Neural progenitor cell (in vitro differentiated cells): ENCODE measurements around the gene TAS2R46. TPM values are rescaled to one million over a fixed set of nuclear protein-coding genes. Genes with fewer than 3 reads are reported as not detected.
"Not testable (repeated sequence)": the region's sequence is repeated elsewhere in the genome, so short reads cannot be mapped to it uniquely, and the experiment has no call there.

Experiments
- DNase-seq: peaks from one replicate; pipeline ENCODE4 v3.0.0-alpha.2; 2016; ENCODE audit warnings: low spot score
- H2AFZ ChIP-seq: fragments of 200-600 bp; sonication (generic); replicated peaks from 2 replicates; pipeline ENCODE4 v1.6.1; 2016; ENCODE audit warnings: antibody characterized with exemption
- H3F3A ChIP-seq: fragments of 200-600 bp; sonication (generic); 2 replicates; pipeline ENCODE4 v1.6.1; 2016; ENCODE audit warnings: antibody characterized with exemption, low read depth
- H3K27ac ChIP-seq: fragments of 200-600 bp; sonication (generic); 2 replicates; pipeline ENCODE4 v1.5.1; 2016; ENCODE audit warnings: mild to moderate bottlenecking
- H3K27me3 ChIP-seq: fragments of 200-600 bp; sonication (generic); 2 replicates; pipeline ENCODE4 v1.6.1; 2016; ENCODE audit warnings: mild to moderate bottlenecking, moderate library complexity
- H3K36me3 ChIP-seq: fragments of 200-600 bp; sonication (generic); 2 replicates; pipeline ENCODE4 v1.5.1; 2016
- H3K4me1 ChIP-seq: fragments of 200-600 bp; sonication (generic); 2 replicates; pipeline ENCODE4 v1.6.1; 2016; ENCODE audit warnings: mixed run types
- H3K4me2 ChIP-seq: fragments of 200-600 bp; sonication (generic); 2 replicates; pipeline ENCODE4 v1.6.1; 2016
- H3K4me3 ChIP-seq: fragments of 200-600 bp; sonication (generic); 2 replicates; pipeline ENCODE4 v1.5.1; 2016
- H3K79me2 ChIP-seq: fragments of 200-600 bp; sonication (generic); 2 replicates; pipeline ENCODE4 v1.6.1; 2016; ENCODE audit warnings: low read depth
- H3K9ac ChIP-seq: fragments of 200-600 bp; sonication (generic); 2 replicates; pipeline ENCODE4 v1.6.1; 2016
- H3K9me3 ChIP-seq: fragments of 200-600 bp; sonication (generic); 2 replicates; pipeline ENCODE4 v1.5.1; 2016; ENCODE audit warnings: low read depth
- H4K20me1 ChIP-seq: fragments of 200-600 bp; sonication (generic); 2 replicates; pipeline ENCODE4 v1.6.1; 2016; ENCODE audit warnings: low read depth
- H3K27ac Mint-ChIP-seq: 3 replicates; pipeline ENCODE4 v1.8.0; 2021; ENCODE audit warnings: mixed read lengths
- H3K27me3 Mint-ChIP-seq: 2 replicates; pipeline ENCODE4 v1.8.0; 2022; ENCODE audit warnings: low read depth, mild to moderate bottlenecking, inconsistent platforms, moderate library complexity, mixed read lengths; ENCODE audit not compliant: insufficient read depth
- H3K36me3 Mint-ChIP-seq: 3 replicates; pipeline ENCODE4 v1.8.0; 2021; ENCODE audit warnings: mixed read lengths
- H3K4me1 Mint-ChIP-seq: 3 replicates; pipeline ENCODE4 v1.8.0; 2021; ENCODE audit warnings: mixed read lengths
- H3K4me3 Mint-ChIP-seq: 3 replicates; pipeline ENCODE4 v1.8.0; 2021; ENCODE audit warnings: mild to moderate bottlenecking, moderate library complexity, mixed read lengths
- H3K9me3 Mint-ChIP-seq: 3 replicates; pipeline ENCODE4 v1.8.0; 2020; ENCODE audit warnings: mixed read lengths
- CTCF ChIP-seq: fragments of 200-600 bp; sonication (generic); IDR thresholded peaks from 2 replicates; pipeline ENCODE4 v1.5.1; 2017; ENCODE audit warnings: antibody characterized with exemption, mild to moderate bottlenecking
- EZH2 ChIP-seq: fragments of 200-600 bp; sonication (generic); IDR thresholded peaks from 2 replicates; pipeline ENCODE4 v1.6.1; 2017; ENCODE audit warnings: antibody characterized with exemption, mild to moderate bottlenecking, moderate library complexity
- EZH2phosphoT487 ChIP-seq: fragments of 200-600 bp; sonication (generic); IDR thresholded peaks from 2 replicates; pipeline ENCODE4 v1.6.1; 2017; ENCODE audit warnings: antibody characterized with exemption
- total RNA-seq: library from RNA; depleted of rRNA; stranded (reverse); fragments of >200 nt; gene quantifications from 2 replicates; pipeline ENCODE4 v1.2.3, GENCODE V29; 2015; ENCODE audit warnings: low replicate concordance

Gene TAS2R46
- total RNA-seq, 1 donor from 2014 or later = 1.9 TPM

GRCh38 chr12:11040162-11040561 lies 21.9 kb downstream of the TAS2R46 start:
- TF ChIP-seq CTCF = no peak
- no peak for TF ChIP-seq EZH2
- TF ChIP-seq EZH2phosphoT487 = no peak
- no peak for DNase-seq
- Histone ChIP-seq H3K36me3 (peaks cover 8% of the 10 kb centered on the region), H3K9me3 (no peaks in the 10 kb centered on the region), H3K27ac (no peak overlapping the region), H3K79me2 (peaks cover 38% of the 10 kb centered on the region), H3K4me2 (no peak overlapping the region), H2AFZ (no peak overlapping the region), H3K4me3 (no peak overlapping the region), H3F3A (no peaks in the 10 kb centered on the region), H3K9ac (no peak overlapping the region), H4K20me1 (no peaks in the 10 kb centered on the region), H3K27me3 (no peaks in the 10 kb centered on the region), H3K4me1 (no peaks in the 10 kb centered on the region)
- H3K27ac Mint-ChIP-seq = no peak overlapping the region
- H3K36me3 Mint-ChIP-seq = peaks cover 54% of the 10 kb centered on the region
- no peak overlapping the region for H3K4me3 Mint-ChIP-seq
- peaks cover 33% of the 10 kb centered on the region for H3K9me3 Mint-ChIP-seq
- H3K27me3 Mint-ChIP-seq = no peaks in the 10 kb centered on the region
- H3K4me1 Mint-ChIP-seq = no peaks in the 10 kb centered on the region

- TF ChIP-seq EZH2phosphoT487 = no peak
- no peak for TF ChIP-seq EZH2
- TF ChIP-seq CTCF = no peak
- H3K27me3 Mint-ChIP-seq = no peaks in the 10 kb centered on the region
- no peak overlapping the region for H3K4me3 Mint-ChIP-seq
- no peak overlapping the region for H3K27ac Mint-ChIP-seq
- Histone ChIP-seq H4K20me1 (no peaks in the 10 kb centered on the region), H3K9me3 (no peaks in the 10 kb centered on the region), H3K4me1 (no peaks in the 10 kb centered on the region), H2AFZ (no peak overlapping the region), H3K79me2 (peaks cover 38% of the 10 kb centered on the region), H3K27ac (no peak overlapping the region), H3K4me3 (no peak overlapping the region), H3K4me2 (no peak overlapping the region), H3K36me3 (peaks cover 8% of the 10 kb centered on the region), H3F3A (no peaks in the 10 kb centered on the region), H3K9ac (no peak overlapping the region), H3K27me3 (no peaks in the 10 kb centered on the region)
- peaks cover 32% of the 10 kb centered on the region for H3K9me3 Mint-ChIP-seq
- no peak for DNase-seq
- H3K4me1 Mint-ChIP-seq = no peaks in the 10 kb centered on the region
- H3K36me3 Mint-ChIP-seq = peaks cover 46% of the 10 kb centered on the region
These were observed 22.9 kb downstream of the TAS2R46 start for GRCh38 chr12:11039171-11039570.

GRCh38 chr12:11033959-11034358 lies 28.1 kb downstream of the TAS2R46 start:
- H3K9ac ChIP-seq, H3K27ac Mint-ChIP-seq, H3K4me1 ChIP-seq, H3F3A ChIP-seq, H3K79me2 ChIP-seq, H3K4me3 ChIP-seq, H3K27me3 Mint-ChIP-seq, H3K27ac ChIP-seq, H2AFZ ChIP-seq, H3K4me1 Mint-ChIP-seq, H3K9me3 ChIP-seq, H3K4me2 ChIP-seq, DNase-seq, H3K36me3 ChIP-seq, H3K4me3 Mint-ChIP-seq, H3K9me3 Mint-ChIP-seq, H3K27me3 ChIP-seq, H4K20me1 ChIP-seq: not testable (repeated sequence)
- H3K36me3 Mint-ChIP-seq = peaks cover 36% of the 10 kb centered on the region

GRCh38 chr12:11031307-11031706 lies 30.8 kb downstream of the TAS2R46 start, which contains the start of gene TAS2R31:
Gene TAS2R31 (minus strand): TSS chr12:11031407. CDS start chr12:11031335, 72 bp downstream.
- no peak within 1 kb of the TSS for H3K27ac ChIP-seq
- DNase-seq = no peak
- no peaks in the 10 kb centered on the region for H3K27me3 ChIP-seq
- no peak within 1 kb of the TSS for H2AFZ ChIP-seq
- H4K20me1 ChIP-seq = no peaks in the 10 kb centered on the region
- Mint-ChIP-seq H3K4me3 (no peak within 1 kb of the TSS), H3K27me3 (no peaks in the 10 kb centered on the region), H3K36me3 (peaks cover 42% of the 10 kb centered on the region), H3K27ac (no peak within 1 kb of the TSS), H3K4me1 (no peaks in the 10 kb centered on the region), H3K9me3 (peaks cover 3% of the 10 kb centered on the region)
- no peaks in the 10 kb centered on the region for H3K79me2 ChIP-seq
- TF ChIP-seq EZH2phosphoT487 = no peak
- TF ChIP-seq CTCF = no peak
- TF ChIP-seq EZH2 = no peak
- no peaks in the 10 kb centered on the region for H3K9me3 ChIP-seq
- H3F3A ChIP-seq = no peaks in the 10 kb centered on the region
- no peak within 1 kb of the TSS for H3K4me2 ChIP-seq
- H3K9ac ChIP-seq = no peak within 1 kb of the TSS
- H3K4me3 ChIP-seq = no peak within 1 kb of the TSS
- no peaks in the 10 kb centered on the region for H3K36me3 ChIP-seq
- no peaks in the 10 kb centered on the region for H3K4me1 ChIP-seq
